HG02943 (cell line): ENCODE measurements around the gene METRNL.

Source experiments
- ATAC-seq: cut with Tn5 transposase; IDR thresholded peaks from one replicate; pipeline ENCODE4 v1.9.1; 2021; ENCODE audit warnings: mild to moderate bottlenecking, low read depth, moderate library complexity; ENCODE audit not compliant: unreplicated experiment

METRNL gene

DNA sequence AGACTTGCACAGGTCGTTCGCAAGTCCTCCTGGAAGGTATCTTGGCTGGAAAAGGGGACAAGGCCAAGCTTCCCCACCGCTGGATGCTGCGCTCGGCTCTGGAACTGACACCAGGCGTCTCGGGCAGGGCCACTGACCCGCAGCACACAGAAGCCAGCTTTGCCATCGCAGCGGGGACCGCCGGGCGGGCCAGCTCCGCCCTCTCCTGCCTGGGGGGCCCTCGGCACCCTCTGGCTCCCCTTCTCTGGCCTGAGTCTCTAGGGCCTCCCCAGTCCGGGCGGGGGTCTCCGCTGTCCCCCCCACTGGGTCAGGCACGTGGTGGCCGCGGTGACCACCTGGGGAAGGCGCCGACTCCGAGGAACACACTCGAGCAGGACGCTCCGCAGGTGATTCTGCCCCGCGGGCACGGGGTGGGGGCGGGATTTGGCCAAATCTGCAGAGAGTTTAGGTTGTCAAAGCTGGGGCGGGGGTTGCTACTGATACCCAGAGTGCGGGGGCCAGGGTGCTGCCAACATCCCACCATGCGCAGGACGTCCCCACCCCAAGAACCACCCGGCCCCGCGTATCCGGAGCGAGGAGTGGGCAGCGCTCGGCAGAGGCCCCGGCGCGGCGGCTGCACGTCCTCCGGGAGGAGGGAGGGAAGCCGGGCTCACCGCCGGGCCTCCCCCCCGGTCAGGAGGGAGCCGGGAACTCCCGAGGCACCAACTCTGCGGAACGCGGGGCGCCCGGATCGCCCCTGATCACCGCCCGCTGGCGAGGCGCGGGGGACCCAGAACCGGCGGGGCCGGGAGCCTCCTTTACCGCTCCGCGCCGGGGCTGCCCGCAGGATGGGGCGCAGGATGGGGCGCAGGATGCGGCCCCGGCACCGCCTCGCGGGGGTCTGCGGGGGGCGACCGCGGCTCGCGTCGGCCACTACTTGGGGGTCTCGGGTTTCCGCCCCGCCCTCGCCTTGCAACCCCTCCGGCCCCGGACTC is 744 bp upstream of the METRNL start:
- ATAC-seq, result no peak

DNA sequence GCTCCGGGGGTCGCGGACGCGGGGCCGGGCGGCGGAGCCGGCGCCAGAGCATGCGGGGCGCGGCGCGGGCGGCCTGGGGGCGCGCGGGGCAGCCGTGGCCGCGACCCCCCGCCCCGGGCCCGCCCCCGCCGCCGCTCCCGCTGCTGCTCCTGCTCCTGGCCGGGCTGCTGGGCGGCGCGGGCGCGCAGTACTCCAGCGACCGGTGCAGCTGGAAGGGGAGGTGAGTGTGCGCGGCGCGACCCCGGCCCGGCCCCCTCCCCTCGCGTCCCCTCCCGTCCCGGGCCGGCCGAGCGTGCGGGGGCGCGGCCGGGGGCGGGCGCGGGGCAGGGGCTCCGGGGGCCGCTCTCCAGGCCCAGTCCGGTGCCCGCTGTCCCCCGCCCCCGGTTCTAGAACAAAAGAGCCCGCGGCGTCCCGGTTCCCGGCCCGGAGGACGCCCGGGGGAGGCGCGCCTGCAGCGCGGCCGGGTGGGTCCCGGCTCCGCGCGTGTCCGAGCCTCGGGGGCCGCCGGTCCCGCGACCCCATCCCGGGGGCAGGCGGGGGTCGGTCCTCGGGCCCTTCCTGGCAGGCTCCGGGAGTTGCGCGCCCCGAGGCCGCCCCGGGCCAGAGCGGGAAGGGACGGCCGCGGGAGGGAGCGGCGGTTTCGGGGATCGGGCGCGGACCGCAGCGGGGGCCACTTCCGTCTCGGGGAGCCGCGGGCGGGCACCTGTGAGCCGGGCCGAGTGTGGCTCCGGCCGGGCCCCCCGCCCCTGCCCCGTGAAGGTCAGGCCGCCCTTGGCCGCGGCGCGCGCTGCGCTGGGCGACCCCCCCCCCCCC is 563 bp downstream of the METRNL start:
- no peak for ATAC-seq

DNA sequence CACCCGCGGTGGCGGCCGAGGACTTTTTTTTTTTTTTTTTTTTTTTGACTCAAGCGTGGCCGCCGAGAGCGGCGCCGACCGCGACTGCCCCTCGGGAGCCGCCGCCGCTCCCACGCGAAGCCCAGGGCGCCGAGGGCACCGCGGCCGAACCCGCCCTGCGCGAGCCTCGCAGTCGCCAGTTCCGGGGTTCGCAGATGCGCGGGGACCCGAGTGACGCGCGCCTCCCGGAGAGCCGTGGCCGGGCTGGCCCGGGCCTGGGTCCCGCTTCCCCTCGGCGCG is 1.1 kb downstream of the METRNL start:
- no peak for ATAC-seq

DNA sequence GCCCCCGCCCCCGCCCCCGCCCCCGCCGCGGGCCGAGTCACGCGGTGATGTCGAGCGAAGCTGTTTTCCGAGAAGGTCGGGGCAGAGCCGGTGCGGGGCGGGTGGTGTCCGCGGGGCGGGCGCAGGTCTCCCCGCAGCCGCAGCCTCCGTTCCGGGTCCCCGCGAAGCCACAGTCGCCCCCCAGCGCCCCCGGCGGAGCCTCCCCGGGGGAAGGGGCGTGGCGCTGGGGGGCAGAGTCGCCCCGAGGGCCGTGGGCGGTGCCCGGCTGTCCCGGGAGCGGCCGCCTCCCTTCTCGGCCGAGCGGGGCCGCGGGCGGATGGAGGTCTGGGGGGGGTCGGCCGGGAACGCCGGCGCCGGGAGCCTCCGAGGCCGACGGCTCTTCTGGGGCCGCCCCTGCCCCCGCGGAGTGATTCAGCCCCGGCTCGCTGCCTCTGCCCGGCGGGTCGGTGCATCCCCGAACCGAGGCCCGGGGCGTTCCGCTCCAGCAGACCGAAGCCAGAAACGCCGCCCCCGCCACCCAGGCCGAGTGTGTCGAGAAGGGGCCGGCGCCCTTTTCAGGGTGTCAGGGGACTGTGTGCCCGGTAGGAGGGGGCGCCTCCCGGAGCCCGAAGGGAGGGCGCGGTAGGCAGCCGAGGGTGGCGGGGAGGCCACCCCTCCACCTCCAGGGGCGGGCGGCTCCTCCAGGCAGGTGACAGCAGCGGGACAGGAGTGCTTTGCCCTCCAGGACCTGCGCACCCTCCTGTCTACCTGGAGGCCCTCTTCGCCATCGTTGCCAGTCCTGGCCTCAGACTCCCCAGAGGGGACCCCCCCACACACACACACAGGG is 1.7 kb downstream of the METRNL start:
- ATAC-seq, result no peak

DNA sequence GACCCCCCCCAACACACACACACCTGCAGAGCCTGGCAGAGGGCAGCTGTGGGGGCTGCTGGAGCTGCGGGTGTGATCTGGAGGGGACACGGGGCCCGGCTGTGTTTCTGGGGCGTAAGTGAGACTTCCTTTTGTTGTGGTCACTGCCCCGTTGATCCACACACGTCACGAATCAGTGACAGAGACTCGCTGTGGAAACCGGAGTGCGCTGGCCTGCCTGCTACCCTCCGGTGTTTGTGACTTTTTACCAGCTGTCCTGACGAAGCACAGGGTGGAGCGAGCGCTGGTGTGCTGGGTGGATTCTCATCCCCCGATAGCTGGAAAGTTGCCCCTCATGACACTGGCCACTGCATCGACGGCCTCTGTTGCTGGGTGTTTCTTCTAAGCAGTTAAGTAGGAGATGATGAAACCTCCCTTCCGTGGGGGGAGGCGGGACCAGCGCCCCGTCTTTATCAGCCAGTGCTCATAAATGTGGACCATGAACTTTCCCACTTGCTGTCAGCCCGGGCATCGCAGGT is 2.3 kb downstream of the METRNL start:
- no peak for ATAC-seq

DNA sequence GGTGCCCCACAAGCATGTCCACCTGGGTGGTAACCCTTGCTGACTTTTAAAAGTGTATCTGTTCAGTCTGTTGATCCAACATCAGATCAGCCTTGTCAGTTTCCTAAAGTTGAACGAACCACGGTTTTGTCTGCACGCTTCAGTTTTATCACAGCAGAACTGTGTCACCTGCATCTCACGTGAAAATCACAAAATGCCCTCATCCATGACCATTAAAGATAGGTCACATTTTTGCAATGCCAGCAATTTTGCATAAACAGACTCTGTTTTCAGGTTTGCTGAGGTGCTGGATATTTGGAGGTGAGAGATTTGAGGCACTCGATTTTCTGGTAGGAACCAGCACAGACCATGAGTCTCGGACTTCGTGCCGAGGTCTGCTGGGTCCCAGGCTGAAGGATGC is 3.0 kb downstream of the METRNL start:
- ATAC-seq, result no peak

DNA sequence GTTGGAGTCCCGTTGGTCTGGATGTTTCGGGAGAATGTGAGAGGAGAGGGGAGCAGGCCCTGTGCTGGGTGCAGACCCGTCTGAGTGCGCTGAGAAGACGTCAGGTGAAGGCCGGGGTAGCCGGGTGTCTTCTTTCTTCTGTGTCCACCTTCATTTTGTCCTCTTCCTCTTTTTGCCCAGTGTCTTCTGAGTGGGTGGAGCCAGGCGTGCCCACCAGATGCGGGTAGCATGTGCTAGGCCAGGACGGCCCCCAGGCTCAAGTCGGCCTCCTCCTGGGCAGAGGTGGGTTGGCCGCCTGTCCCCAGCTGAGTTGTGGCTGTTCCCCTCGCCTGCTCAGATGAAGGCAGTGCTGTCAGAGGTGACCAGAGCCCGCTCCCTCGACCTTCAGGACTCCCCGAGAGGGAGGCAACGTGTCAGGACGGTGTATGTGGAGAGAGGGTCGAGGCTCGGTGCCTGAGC is 3.5 kb downstream of the METRNL start:
- no peak for ATAC-seq

DNA sequence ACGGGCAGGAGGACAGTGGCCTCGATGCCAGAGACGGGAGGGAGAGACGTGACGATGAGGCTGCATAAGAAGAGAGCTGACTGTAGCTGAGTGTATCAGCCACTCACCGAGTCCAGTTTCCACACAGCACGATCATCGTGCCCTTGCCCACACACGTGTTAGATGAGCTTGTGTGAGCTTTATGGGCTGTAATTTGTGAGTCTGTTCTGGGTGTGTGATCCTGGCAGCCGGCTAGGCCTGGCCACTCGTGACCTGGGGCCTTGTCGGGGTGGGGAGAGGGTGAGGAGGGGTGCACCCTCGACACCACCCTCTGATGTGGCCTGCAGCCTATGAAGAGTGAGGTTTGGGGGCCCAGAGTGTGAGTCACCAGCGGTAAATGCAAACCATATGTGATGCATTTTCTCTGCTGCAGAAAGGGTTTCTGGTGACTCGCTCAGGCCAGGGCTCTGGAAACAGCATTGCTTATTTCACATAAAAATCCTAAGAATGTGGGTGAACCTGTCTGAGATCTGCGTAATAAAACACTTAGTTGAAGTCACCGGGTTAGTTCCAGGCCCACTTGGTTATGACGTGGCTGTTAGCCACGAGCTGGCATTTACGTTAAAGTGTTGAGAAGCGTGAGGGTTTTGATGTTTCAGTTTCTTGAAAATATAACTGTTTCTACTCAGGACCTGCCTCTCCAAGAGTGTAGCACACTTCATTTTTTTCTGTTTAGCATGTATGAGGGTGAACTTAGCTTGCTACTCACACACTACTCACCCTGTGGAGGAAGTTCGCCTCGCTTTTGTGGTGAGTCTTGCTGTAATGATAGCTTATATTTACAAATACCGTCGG is 4.2 kb downstream of the METRNL start:
- no peak for ATAC-seq

DNA sequence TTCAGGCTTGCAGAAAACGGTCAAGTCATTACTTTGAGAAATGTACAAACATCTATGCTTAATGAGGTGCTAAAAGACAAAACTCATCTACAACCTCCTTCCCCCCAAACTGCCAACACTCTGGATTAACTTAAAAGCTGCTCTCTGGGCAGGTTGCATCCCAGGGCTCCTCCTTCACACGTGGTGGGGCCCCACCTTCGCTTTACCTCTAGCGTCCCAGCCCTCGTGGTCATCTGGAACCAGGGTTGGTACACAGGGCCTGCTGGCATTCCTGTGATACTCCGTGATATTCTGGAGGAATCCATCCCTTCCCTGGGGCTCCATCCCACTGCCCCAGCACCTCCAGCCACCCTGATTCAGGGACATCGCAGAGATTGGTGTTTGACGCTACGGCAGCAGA is 4.8 kb downstream of the METRNL start:
- no peak for ATAC-seq

DNA sequence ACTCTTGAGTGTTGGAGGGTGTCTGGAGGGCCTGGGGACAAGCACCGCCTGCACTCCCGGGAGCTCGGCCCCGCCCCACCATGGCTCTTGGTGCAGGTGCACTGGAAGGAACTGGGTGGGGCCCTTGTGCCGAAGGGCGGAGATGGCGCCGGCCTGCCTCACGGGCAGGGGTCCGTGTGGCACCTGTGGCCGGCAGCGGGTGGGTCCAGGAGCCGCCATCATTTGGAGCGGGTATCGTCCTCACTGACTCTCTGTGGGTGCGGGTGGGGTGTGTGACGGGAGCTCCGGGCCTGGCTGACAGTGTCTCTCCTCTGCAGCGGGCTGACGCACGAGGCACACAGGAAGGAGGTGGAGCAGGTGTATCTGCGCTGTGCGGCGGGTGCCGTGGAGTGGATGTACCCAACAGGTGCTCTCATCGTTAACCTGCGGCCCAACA is 5.2 kb downstream of the METRNL start:
- no peak for ATAC-seq

DNA sequence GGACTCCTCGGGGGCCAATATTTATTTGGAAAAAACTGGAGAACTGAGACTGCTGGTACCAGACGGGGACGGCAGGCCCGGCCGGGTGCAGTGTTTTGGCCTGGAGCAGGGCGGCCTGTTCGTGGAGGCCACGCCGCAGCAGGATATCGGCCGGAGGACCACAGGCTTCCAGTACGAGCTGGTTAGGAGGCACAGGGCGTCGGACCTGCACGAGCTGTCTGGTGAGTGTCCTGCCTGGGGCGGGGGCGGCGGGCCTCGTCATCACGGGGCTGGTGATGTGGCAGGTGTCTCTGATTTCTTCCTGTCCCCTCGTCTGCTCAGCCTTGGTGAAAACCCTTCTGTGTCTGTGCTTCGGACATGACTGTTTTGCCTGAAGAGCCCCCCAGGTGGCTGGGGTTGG is 5.7 kb downstream of the METRNL start:
- no peak for ATAC-seq

DNA sequence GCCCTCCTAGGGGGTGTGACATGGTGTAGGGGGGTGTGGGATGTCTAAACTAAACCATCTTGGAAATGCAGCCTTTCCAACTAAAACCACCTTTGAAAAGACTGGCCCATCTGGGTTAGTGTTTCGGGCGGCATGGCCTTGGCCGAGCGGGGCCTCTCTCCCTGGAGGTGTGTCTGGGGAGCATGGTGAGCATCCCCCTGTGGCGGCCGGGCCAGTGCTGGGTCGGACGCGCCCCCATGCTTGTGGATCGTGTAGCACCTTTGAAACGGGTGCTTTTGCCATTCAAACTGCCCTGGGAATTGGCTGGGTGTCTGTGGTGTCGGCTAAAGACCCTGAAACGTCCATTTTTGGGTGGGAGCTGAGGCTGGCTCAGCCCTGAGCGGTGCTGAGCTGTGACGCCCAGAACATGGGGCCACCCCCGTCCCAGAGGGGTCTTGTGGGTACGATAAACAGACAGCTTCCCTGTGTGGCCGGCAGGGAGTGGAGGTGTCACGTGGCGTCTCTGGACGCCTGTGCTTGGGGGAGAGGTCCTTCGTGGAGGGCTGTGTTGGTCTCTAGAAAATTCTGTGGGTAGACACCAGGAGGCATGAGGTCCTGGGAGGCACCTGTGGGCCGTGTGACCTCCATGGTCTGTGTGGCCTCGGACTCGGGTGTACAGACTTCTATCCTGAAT is 6.3 kb downstream of the METRNL start:
- ATAC-seq, result no peak

DNA sequence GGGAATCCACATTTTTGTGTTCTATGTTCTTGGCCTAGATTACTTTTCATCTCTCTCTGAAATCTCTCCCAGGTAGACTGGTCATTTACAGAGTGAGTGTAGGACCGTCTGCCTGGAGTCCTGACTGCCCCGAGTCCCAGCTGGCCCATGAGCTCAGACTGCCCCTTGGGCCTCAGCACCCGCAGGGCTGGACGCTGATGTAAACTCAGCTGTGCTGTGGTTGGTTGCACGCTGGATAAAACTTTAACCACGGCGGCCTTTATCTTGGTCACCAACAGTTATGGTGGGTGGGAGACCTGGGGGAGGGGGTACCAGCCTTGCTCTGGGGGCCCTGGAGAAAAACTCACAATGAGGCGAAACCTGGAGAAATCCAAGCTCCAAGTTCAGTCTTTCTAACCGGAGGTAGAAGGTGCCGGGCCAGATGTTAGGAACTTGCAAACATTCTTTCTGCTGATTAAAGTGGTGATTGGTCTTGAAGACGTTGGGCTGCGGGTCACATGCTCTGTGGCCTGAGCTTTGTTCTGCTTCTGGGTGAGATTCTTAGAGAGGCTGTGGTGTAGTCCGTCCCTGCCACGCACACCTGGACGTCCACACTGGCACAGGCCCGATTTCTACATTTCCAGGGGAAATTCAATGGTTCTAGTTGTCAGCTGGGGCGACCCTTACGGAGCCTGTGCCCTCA is 6.9 kb downstream of the METRNL start:
- ATAC-seq, result no peak

GRCh38 chr17:83086907-83087787 is 7.7 kb downstream of the METRNL start:
- no peak for ATAC-seq

- ATAC-seq, result no peak
Observed at GRCh38 chr17:83087788-83088360, 8.5 kb downstream of the METRNL start.

DNA sequence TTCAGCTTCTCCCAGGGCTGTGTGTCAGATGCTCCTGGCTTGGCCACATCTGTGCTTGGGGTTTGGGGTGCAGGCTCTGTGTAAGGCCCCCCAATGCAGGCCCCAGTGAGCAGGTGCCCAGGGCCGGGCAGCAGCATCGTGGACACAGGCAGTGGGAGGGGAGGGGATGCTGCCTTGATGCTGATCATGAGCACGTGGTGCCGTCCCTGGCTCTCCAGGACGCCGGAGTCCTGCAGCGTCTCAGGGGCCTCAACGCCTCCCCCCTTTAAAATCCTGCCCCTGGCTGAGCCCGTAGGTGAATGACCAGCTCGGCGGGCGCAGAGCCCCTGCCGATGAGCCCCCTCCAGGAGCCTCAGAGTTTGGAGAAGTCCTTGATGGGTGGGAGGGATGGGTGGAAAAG is 9.0 kb downstream of the METRNL start:
- no peak for ATAC-seq

GRCh38 chr17:83088909-83089308 is 9.5 kb downstream of the METRNL start:
- no peak for ATAC-seq
